B cell (primary cell): ENCODE data around the gene ESR2. TPM values are rescaled to one million over a fixed set of nuclear protein-coding genes. Genes with fewer than 3 reads are reported as not detected.

Experiments used
- ATAC-seq: fragments of 200-7000 bp; cut with Tn5 transposase; one replicate; pipeline ENCODE4 v1.10.0; 2021; ENCODE audit warnings: low read depth, mild to moderate bottlenecking, moderate number of reproducible peaks, moderate library complexity
- CTCF ChIA-PET: fragments of 350-600 bp; sonication (Branson Sonifier 250); formaldehyde crosslinking; loops from one replicate; lab custom pipeline; 2021; ENCODE audit warnings: antibody characterized with exemption, inconsistent platforms; lab: Charles Lee
- POLR2A ChIA-PET: fragments of 350-600 bp; sonication (Branson Sonifier 250); formaldehyde crosslinking; loops from one replicate; lab custom pipeline; 2021; ENCODE audit warnings: antibody characterized with exemption; lab: Charles Lee
- DNase-seq: peaks from one replicate; pipeline ENCODE4 v3.0.0; 2013
- H2AFZ ChIP-seq: 2 replicates; pipeline ENCODE4 v1.6.1; 2012; ENCODE audit warnings: mild to moderate bottlenecking, low read depth, low read length; ENCODE audit not compliant: insufficient read depth, poor library complexity, severe bottlenecking
- H3K27ac ChIP-seq, 2 donors: 1 replicate in 1 of 2; 2 replicates in 1 of 2; pipeline ENCODE4 v1.5.1; 2012 to 2013; ENCODE audit warnings: low read length in 2 of 2, mild to moderate bottlenecking in 2 of 2, moderate library complexity in 1 of 2
- H3K27me3 ChIP-seq, 4 experiments: fragments of 200-600 bp in 1 of 4; sonication (generic) in 1 of 4; replicated peaks in 1 of 4; 1 replicate in 2 of 4; 2 replicates in 2 of 4; pipeline versions ENCODE4 v1.6.1 to v1.7.0; 2013 to 2016; ENCODE audit warnings: low read length in 3 of 4, mild to moderate bottlenecking in 2 of 4, mixed read lengths in 1 of 4, moderate library complexity in 1 of 4; ENCODE audit not compliant: insufficient read depth in 4 of 4, control insufficient read depth in 3 of 4; ENCODE audit errors: control extremely low read depth in 1 of 4
- H3K36me3 ChIP-seq, 2 experiments: replicated peaks in 1 of 2; 1 replicate in 1 of 2; 2 replicates in 1 of 2; pipeline versions ENCODE4 v1.6.1 to v1.7.1; 2013; ENCODE audit warnings: low read length in 1 of 2; ENCODE audit not compliant: insufficient read depth in 2 of 2, control insufficient read depth in 1 of 2; ENCODE audit errors: control extremely low read depth in 1 of 2, extremely low read depth in 1 of 2
- H3K4me1 ChIP-seq, 2 donors: fragments of 200-600 bp in 1 of 2; sonication (generic) in 1 of 2; 1 replicate in 1 of 2; 2 replicates in 1 of 2; pipeline versions ENCODE4 v1.5.1 to v1.6.1; 2013 to 2017; ENCODE audit warnings: low read length in 2 of 2; ENCODE audit not compliant: control insufficient read depth in 2 of 2, insufficient read depth in 2 of 2
- H3K4me2 ChIP-seq: replicated peaks from 2 replicates; pipeline ENCODE3; 2012; ENCODE audit warnings: mild to moderate bottlenecking, low read depth, low read length; ENCODE audit not compliant: poor library complexity, severe bottlenecking
- H3K4me3 ChIP-seq, 5 experiments: fragments of 200-600 bp in 1 of 5; sonication (generic) in 1 of 5; 1 replicate in 3 of 5; 2 replicates in 2 of 5; pipeline versions ENCODE4 v1.5.1 to v1.7.0; 2011 to 2016; ENCODE audit warnings: low read length in 4 of 5, mild to moderate bottlenecking in 4 of 5, low read depth in 2 of 5, control low read depth in 1 of 5, moderate library complexity in 1 of 5; ENCODE audit not compliant: insufficient read depth in 1 of 5; ENCODE audit errors: control extremely low read depth in 1 of 5, extremely low read depth in 1 of 5
- H3K79me2 ChIP-seq: fragments of 200-600 bp; sonication (generic); one replicate; pipeline ENCODE4 v1.6.0; 2016; ENCODE audit warnings: low read length; ENCODE audit not compliant: control insufficient read depth, insufficient read depth
- H3K9ac ChIP-seq: fragments of 200-600 bp; sonication (generic); 2 replicates; pipeline ENCODE4 v1.6.1; 2017; ENCODE audit warnings: mild to moderate bottlenecking, low read length, moderate library complexity
- H3K9me3 ChIP-seq, 3 donors: one replicate each; pipeline versions ENCODE4 v1.6.1 to v1.7.1; 2013; ENCODE audit warnings: low read length in 2 of 3; ENCODE audit not compliant: control insufficient read depth in 2 of 3, insufficient read depth in 1 of 3; ENCODE audit errors: control extremely low read depth in 1 of 3
- H4K20me1 ChIP-seq: 2 replicates; pipeline ENCODE4 v1.6.0; 2012; ENCODE audit warnings: mild to moderate bottlenecking, low read length; ENCODE audit not compliant: insufficient read depth, control insufficient read depth, poor library complexity, severe bottlenecking
- H3K27ac Mint-ChIP-seq: one replicate; pipeline ENCODE4 v1.8.0; 2021; ENCODE audit warnings: mixed read lengths
- H3K27me3 Mint-ChIP-seq: one replicate; pipeline ENCODE4 v1.8.0; 2021; ENCODE audit warnings: mixed read lengths
- H3K4me1 Mint-ChIP-seq: one replicate; pipeline ENCODE4 v1.8.0; 2021; ENCODE audit warnings: mixed read lengths
- H3K4me3 Mint-ChIP-seq: one replicate; pipeline ENCODE4 v1.8.0; 2021; ENCODE audit warnings: mixed read lengths
- H3K9me3 Mint-ChIP-seq: one replicate; pipeline ENCODE4 v1.8.0; 2022; ENCODE audit warnings: mixed read lengths; ENCODE audit not compliant: insufficient read depth
- EZH2 ChIP-seq: IDR thresholded peaks from 2 replicates; pipeline ENCODE4 v1.6.1; 2012; ENCODE audit warnings: borderline replicate concordance, low read depth, mild to moderate bottlenecking, moderate library complexity, low read length; ENCODE audit not compliant: insufficient read depth, poor library complexity, severe bottlenecking
- WGBS: methylation state at CpG from one replicate; pipeline ENCODE4 v1.1.5; 2013; ENCODE audit warnings: missing lambda C conversion rate; ENCODE audit not compliant: insufficient coverage; 5-methylcytosine and 5-hydroxymethylcytosine counted together
- intact Hi-C: fragments of 100-400 bp; cut with micrococcal nuclease; formaldehyde crosslinking; loops from one replicate; pipeline ENCODE4 v1.10.0; 2022
- polyA plus RNA-seq: library from polyadenylated mRNA; depleted of rRNA; stranded (reverse); fragments of >200 nt; gene quantifications from 2 replicates; pipeline ENCODE4 v1.2.3, GENCODE V29; 2012
- total RNA-seq, 2 donors: library from RNA; stranded (reverse); fragments of 120-200 nt in 1 of 2; gene quantifications; 1 replicate in 1 of 2; 2 replicates in 1 of 2; pipeline versions ENCODE4 v1.2.3 to v1.2.4, GENCODE V29; 2013 to 2022
- TF ChIP-seq, protein P1 (sequence below): fragments of 200-600 bp; IDR thresholded peaks from one replicate; pipeline ENCODE4 v1.8.0; 2022; ENCODE audit warnings: antibody characterized with exemption, mild to moderate bottlenecking

ESR2 gene
- total and polyA plus RNA-seq, 2 donors (not counting 1 experiment from before 2014, with no cell fraction given), result 5.4 to 87.8 TPM

DNA sequence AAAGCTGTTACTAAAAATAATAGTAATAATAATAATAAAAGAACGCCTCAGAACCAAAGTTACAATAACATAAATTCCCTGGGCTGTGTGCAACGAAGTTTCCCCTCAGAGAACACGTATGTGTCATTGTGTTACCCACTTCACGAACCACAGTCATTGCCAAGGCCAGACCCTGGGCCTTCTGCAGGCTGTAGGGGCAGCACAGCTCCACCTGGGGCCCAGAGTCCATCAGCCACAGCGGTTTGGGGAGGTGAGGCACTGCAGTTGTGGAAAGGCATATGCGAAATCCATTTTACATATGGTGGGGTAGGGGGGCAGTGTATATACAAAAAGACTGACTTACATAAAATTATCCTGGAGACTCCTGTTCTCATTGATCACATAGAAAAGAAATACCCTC, 56.1 kb downstream of the ESR2 start:
- H3K4me3 Mint-ChIP-seq, result no peak overlapping the region
- 93% methylated on average over 3 of the region's 6 CpGs for WGBS
- H3K9me3 ChIP-seq, result peaks cover 0 to 1% (median 0%) of the 10 kb centered on the region in 3 donors
- H3K9ac ChIP-seq, result no peak overlapping the region
- ATAC-seq, result no peak
- peaks cover 60% of the 10 kb centered on the region for H3K4me1 Mint-ChIP-seq
- H2AFZ ChIP-seq, result no peak overlapping the region
- H3K27ac Mint-ChIP-seq, result peak overlapping the region; percentile 37
- no peak for DNase-seq
- no peaks in the 10 kb centered on the region for H4K20me1 ChIP-seq
- H3K4me1 ChIP-seq, result peaks cover 41 to 49% of the 10 kb centered on the region in 2 donors
- ChIA-PET POLR2A (no interaction called here), CTCF (interaction anchor here (0.6 to 6.2 kb wide), 3 partner anchors 43 to 203 kb away, joined by 3 to 60 read pairs (median 3); partner anchors contain the start of gene ESR2)
- intact Hi-C loops, result loop anchor here (5.0 kb wide), 1 partner anchor 596 kb away; the partner anchor contains the start of gene WDR89
- H3K4me2 ChIP-seq, result no peak overlapping the region
- no peaks in the 10 kb centered on the region for H3K27me3 Mint-ChIP-seq
- H3K9me3 Mint-ChIP-seq, result no peaks in the 10 kb centered on the region
- no peak overlapping the region for H3K4me3 ChIP-seq
- H3K36me3 ChIP-seq, result no peaks in the 10 kb centered on the region
- no peaks in the 10 kb centered on the region for H3K27me3 ChIP-seq
- H3K27ac ChIP-seq, result no peak overlapping the region
- H3K79me2 ChIP-seq, result no peaks in the 10 kb centered on the region
- no peak for TF ChIP-seq EZH2
- TF ChIP-seq, protein P1, sequence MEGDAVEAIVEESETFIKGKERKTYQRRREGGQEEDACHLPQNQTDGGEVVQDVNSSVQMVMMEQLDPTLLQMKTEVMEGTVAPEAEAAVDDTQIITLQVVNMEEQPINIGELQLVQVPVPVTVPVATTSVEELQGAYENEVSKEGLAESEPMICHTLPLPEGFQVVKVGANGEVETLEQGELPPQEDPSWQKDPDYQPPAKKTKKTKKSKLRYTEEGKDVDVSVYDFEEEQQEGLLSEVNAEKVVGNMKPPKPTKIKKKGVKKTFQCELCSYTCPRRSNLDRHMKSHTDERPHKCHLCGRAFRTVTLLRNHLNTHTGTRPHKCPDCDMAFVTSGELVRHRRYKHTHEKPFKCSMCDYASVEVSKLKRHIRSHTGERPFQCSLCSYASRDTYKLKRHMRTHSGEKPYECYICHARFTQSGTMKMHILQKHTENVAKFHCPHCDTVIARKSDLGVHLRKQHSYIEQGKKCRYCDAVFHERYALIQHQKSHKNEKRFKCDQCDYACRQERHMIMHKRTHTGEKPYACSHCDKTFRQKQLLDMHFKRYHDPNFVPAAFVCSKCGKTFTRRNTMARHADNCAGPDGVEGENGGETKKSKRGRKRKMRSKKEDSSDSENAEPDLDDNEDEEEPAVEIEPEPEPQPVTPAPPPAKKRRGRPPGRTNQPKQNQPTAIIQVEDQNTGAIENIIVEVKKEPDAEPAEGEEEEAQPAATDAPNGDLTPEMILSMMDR, result no peak
